BJ (cell line): ENCODE results near the gene CACNG7. TPM values are rescaled to one million over a fixed set of nuclear protein-coding genes. Genes with fewer than 3 reads are reported as not detected.

ENCODE experiments used
- CTCF ChIA-PET: fragments of 350-600 bp; formaldehyde crosslinking; extraction: SDS; loops from one replicate; lab custom pipeline; 2021; ENCODE audit warnings: antibody characterized with exemption, inconsistent platforms; lab: Yijun Ruan, JAX
- POLR2A ChIA-PET: fragments of 300-600 bp; sonication (Branson Sonifier 250); formaldehyde crosslinking; extraction: SDS; loops from one replicate; lab custom pipeline; 2021; ENCODE audit warnings: antibody characterized with exemption; lab: Charles Lee
- DNase-seq: peaks from one replicate; pipeline ENCODE4 v3.0.0-alpha.2; 2011; ENCODE audit warnings: low read depth
- H3K27me3 ChIP-seq: 2 replicates; pipeline ENCODE4 v1.6.0; 2011; ENCODE audit warnings: low read length; ENCODE audit not compliant: control insufficient read depth, insufficient read depth
- H3K36me3 ChIP-seq: 2 replicates; pipeline ENCODE4 v1.5.1; 2011; ENCODE audit warnings: low read length; ENCODE audit not compliant: control insufficient read depth, insufficient read depth
- H3K4me3 ChIP-seq: 2 replicates; pipeline ENCODE4 v1.5.1; 2011; ENCODE audit warnings: low read depth, mild to moderate bottlenecking, control low read depth, low read length
- polyA minus RNA-seq: library from RNA; depleted of rRNA, polyadenylated mRNA; stranded (reverse); fragments of >200 nt; gene quantifications from 2 replicates; pipeline ENCODE4 v1.2.3, GENCODE V29; 2011; rRNA and poly(A)+ RNA removed
- polyA plus RNA-seq: library from polyadenylated mRNA; depleted of rRNA; stranded (reverse); fragments of >200 nt; gene quantifications from 2 replicates; pipeline ENCODE4 v1.2.3, GENCODE V29; 2011; rRNA removed
- TF ChIP-seq, protein P1 (sequence below): IDR thresholded peaks from 2 replicates; pipeline ENCODE4 v1.5.1; 2011; ENCODE audit warnings: low read depth, mild to moderate bottlenecking, control low read depth, inconsistent platforms, low read length, moderate library complexity; ENCODE audit not compliant: insufficient read depth

Gene CACNG7, protein sequence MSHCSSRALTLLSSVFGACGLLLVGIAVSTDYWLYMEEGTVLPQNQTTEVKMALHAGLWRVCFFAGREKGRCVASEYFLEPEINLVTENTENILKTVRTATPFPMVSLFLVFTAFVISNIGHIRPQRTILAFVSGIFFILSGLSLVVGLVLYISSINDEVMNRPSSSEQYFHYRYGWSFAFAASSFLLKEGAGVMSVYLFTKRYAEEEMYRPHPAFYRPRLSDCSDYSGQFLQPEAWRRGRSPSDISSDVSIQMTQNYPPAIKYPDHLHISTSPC
- 0.50 and 0.90 TPM in 2 replicates for polyA plus RNA-seq
- 0.09 TPM in 1 of 2 replicates, not detected in the other for polyA minus RNA-seq

DNA sequence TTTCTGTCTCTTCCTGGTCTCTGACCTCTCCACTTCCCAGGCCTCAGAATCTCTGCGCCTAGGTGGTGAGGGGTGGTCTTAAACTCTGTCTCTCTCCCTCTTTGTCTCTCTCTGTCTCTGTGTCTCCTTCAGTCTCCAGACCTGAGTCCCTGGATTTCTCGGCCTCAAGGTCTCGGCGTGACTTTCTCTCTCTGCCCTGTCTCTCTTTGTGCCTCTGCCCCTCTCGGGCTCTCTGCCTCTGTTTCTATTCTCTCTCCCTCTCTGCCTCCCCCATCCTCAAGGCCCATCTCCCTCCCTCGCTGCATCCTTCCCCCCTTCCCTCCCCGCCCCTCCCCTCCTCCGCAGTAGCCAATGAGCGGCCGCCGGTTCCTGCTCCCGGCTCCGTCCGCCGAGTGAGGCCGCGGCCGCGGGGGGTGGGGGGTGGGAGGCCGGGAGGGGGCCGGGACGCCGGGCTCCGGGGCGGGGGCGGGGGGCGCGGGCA is at the start of gene CACNG7:
Gene CACNG7 (plus strand): TSS at position 344 of the 481 bp plus-strand sequence. CDS start 3,554 bp downstream, outside the sequence.
- Histone ChIP-seq H3K27me3 (peaks cover 35% of the 10 kb centered on the region), H3K36me3 (no peaks in the 10 kb centered on the region), H3K4me3 (peak within 1 kb of the TSS; percentile 22)
- CTCF ChIA-PET = interaction anchor here (2.8 kb wide), 1 partner anchor 114 kb away, joined by 31 read pairs; no protein-coding TSS in a partner anchor
- DNase-seq = no peak
- TF ChIP-seq, protein P1, sequence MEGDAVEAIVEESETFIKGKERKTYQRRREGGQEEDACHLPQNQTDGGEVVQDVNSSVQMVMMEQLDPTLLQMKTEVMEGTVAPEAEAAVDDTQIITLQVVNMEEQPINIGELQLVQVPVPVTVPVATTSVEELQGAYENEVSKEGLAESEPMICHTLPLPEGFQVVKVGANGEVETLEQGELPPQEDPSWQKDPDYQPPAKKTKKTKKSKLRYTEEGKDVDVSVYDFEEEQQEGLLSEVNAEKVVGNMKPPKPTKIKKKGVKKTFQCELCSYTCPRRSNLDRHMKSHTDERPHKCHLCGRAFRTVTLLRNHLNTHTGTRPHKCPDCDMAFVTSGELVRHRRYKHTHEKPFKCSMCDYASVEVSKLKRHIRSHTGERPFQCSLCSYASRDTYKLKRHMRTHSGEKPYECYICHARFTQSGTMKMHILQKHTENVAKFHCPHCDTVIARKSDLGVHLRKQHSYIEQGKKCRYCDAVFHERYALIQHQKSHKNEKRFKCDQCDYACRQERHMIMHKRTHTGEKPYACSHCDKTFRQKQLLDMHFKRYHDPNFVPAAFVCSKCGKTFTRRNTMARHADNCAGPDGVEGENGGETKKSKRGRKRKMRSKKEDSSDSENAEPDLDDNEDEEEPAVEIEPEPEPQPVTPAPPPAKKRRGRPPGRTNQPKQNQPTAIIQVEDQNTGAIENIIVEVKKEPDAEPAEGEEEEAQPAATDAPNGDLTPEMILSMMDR = no peak
- POLR2A ChIA-PET = no interaction called here

DNA sequence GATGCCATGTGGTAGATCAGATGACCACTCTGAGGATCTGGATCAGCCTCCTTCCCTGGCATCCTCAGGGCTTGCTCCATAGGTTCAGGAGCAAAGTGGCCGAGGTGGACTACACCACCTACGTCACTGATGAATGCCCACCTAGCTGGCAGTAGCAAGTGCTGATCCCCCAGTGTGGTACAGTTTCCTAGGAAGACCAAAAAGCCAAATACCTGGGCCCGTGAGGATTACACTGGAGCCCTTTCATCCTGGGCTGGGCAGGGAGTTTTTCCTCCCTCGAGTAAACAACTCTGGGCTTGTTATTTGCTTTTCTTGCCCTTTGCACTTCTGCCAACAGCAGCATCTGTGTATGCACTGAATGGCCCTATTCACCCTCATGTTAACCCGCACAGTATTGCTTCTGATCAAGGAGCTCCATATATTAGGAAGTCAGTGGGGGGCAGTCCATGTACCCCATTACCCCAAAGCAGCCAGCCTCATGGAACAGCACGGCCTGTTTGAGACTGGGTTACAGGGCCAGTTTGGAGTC is 44.7 kb upstream of the CACNG7 start:
- Histone ChIP-seq H3K36me3 (no peaks in the 10 kb centered on the region), H3K4me3 (no peak overlapping the region), H3K27me3 (no peaks in the 10 kb centered on the region)
- ChIA-PET POLR2A (no interaction called here), CTCF (interaction anchor here (1.2 kb wide), 1 partner anchor 12 kb away, joined by 6 read pairs; no protein-coding TSS in a partner anchor)
- TF ChIP-seq, protein P1 = no peak
- no peak for DNase-seq

DNA sequence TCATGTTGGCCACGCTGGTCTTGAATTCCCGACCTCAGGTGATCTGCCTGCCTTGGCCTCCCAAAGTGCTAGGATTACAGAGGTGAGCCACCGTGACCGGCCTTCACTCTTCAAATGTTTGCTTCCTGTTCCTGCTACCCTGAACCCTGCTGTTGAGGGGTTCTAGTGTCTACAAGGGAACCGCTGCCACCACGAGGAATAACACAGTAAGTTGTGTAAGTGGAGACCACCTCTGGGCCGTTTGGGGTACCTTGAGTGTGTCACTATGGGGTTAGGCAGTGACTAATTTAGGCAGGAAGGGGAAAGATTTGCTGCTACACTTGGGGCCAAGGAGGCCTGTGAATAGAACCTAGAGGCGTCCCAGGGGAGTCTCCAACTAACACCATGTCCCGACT is 43.6 kb upstream of the CACNG7 start:
- CTCF ChIA-PET = interaction anchor here (1.0 to 1.8 kb wide), 3 partner anchors 21 to 158 kb away, joined by 3 to 9 read pairs (median 4); no protein-coding TSS in a partner anchor
- no peak for DNase-seq

DNA sequence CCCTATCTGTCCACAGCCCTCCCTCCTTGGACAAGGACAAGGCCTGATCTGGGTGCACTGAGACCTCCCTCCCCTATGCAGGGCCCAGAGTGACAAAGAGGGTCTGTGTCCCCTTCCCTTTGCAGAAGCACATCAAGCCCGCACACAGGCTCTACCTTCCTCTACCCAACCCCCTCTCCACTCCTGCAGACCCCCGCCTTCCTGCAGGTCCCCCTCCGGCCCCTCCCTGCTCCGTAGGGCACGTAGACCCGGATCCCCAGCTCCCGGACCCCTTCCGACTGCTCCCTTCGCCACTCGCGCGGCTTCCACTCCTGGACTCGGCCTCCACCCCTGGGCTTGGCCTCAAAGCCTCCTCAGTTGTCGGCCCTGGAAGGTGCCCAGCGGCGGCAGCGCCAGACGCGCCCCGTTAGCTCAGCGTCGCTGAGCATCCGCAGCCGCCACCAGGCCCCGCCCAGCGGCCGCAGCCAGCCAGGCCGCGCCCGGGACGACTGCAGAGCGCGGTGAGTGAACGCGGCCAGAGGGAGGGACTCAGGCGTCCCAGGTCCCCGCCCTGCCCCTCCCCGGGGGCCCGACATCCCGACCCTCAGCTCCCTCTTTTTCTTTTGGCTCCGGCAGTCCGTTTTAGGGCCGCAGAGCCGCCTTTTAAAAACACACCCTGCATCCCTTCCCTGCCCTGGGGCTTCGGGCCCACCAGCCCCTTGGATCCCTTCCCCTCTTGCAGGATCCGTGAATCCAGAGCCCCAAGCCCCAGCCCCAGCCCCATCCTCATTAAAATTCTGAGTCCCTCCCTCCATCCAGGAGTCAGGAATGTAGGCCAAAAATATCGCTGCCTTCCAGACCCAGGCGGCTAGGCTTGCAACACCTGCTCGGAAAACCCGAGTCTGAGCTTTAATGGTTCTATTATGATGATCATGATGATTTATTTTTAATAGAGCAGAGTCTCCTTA is 42.9 kb upstream of the CACNG7 start:
- TF ChIP-seq, protein P1 = no peak
- POLR2A ChIA-PET = interaction anchor here (0.9 kb wide), 1 partner anchor 324 kb away, joined by 3 read pairs; no protein-coding TSS in a partner anchor
- Histone ChIP-seq H3K27me3 (no peaks in the 10 kb centered on the region), H3K4me3 (peak overlapping the region; percentile 56), H3K36me3 (peaks cover 4% of the 10 kb centered on the region)
- no peak for DNase-seq
- CTCF ChIA-PET = interaction anchor here (0.8 to 1.8 kb wide), 7 partner anchors 11 to 158 kb away, joined by 3 to 9 read pairs (median 4); no protein-coding TSS in a partner anchor

More for the DNA sequence above, 43.6 kb upstream of the CACNG7 start:
- Histone ChIP-seq H3K4me3 (peak overlapping the region; percentile 56), H3K27me3 (no peaks in the 10 kb centered on the region), H3K36me3 (peaks cover 2% of the 10 kb centered on the region; the same call in 1 of the 2 replicates)
- TF ChIP-seq, protein P1 = no peak
- POLR2A ChIA-PET = no interaction called here
